ENCODE data around the gene SMTNL2.

The SMTNL2 gene

GRCh38 chr17:4544135-4544950, 40.0 kb upstream of the SMTNL2 start:
- no peaks in the 10 kb centered on the region for H3K9me2 ChIP-seq (replicated peaks; ENCODE audit: insufficient read depth, low read length)
- H4K20me1 ChIP-seq (ENCODE audit: insufficient read depth, low read length) = no peaks in the 10 kb centered on the region
- H3K36me3 ChIP-seq (replicated peaks; ENCODE audit: insufficient read depth, low read length) = peaks cover 3% of the 10 kb centered on the region
- no peak overlapping the region for H3K9ac ChIP-seq (ENCODE audit: low read length)
- no peaks in the 10 kb centered on the region for H3K79me2 ChIP-seq (ENCODE audit: low read length)
- DNase-seq = no peak
- TF ChIP-seq EZH2phosphoT487 (IDR thresholded peaks at IDR 0.05; ENCODE audit: low read length) (no peak), CTCF (IDR thresholded peaks at IDR 0.05; ENCODE audit: low read length) (no peak), EZH2 (optimal IDR thresholded peaks at IDR 0.05; ENCODE audit: low read depth, low read length) (no peak)
- H3K27ac ChIP-seq (ENCODE audit: low read length) = no peak overlapping the region
- H3K4me1 ChIP-seq (ENCODE audit: low read length) = no peaks in the 10 kb centered on the region
- no peaks in the 10 kb centered on the region for H3K27me3 ChIP-seq (replicated peaks; ENCODE audit: insufficient read depth, low read length)
- H3K4me3 ChIP-seq (ENCODE audit: low read length) = no peak overlapping the region
- H3K4me2 ChIP-seq (ENCODE audit: low read depth, low read length) = no peak overlapping the region
- H2AFZ ChIP-seq (ENCODE audit: low read length) = no peak overlapping the region
- H3F3A ChIP-seq (ENCODE audit: insufficient read depth, low read length) = no peaks in the 10 kb centered on the region
- H3K9me3 ChIP-seq (replicated peaks; ENCODE audit: insufficient read depth, low read length) = no peaks in the 10 kb centered on the region

- no peaks in the 10 kb centered on the region for H3K4me1 ChIP-seq (ENCODE audit: low read length)
- H3K4me3 ChIP-seq (ENCODE audit: low read length) = no peak overlapping the region
- no peaks in the 10 kb centered on the region for H3K9me2 ChIP-seq (replicated peaks; ENCODE audit: insufficient read depth, low read length)
- DNase-seq = no peak
- H4K20me1 ChIP-seq (ENCODE audit: insufficient read depth, low read length) = no peaks in the 10 kb centered on the region
- no peak overlapping the region for H3K9ac ChIP-seq (ENCODE audit: low read length)
- H3K27me3 ChIP-seq (replicated peaks; ENCODE audit: insufficient read depth, low read length) = no peaks in the 10 kb centered on the region
- TF ChIP-seq EZH2phosphoT487 (IDR thresholded peaks at IDR 0.05; ENCODE audit: low read length) (no peak), CTCF (IDR thresholded peaks at IDR 0.05; ENCODE audit: low read length) (no peak), EZH2 (optimal IDR thresholded peaks at IDR 0.05; ENCODE audit: low read depth, low read length) (no peak)
- no peaks in the 10 kb centered on the region for H3K9me3 ChIP-seq (replicated peaks; ENCODE audit: insufficient read depth, low read length)
- H3K4me2 ChIP-seq (ENCODE audit: low read depth, low read length) = no peak overlapping the region
- peaks cover 3% of the 10 kb centered on the region for H3K36me3 ChIP-seq (replicated peaks; ENCODE audit: insufficient read depth, low read length)
- H3F3A ChIP-seq (ENCODE audit: insufficient read depth, low read length) = no peaks in the 10 kb centered on the region
- H2AFZ ChIP-seq (ENCODE audit: low read length) = no peak overlapping the region
- no peak overlapping the region for H3K27ac ChIP-seq (ENCODE audit: low read length)
- 0 out of 2 replicates have a peak, but pooled peaks cover 1% of the 10 kb centered on the region for H3K79me2 ChIP-seq (ENCODE audit: low read length)
These were observed 39.4 kb upstream of the SMTNL2 start for GRCh38 chr17:4544951-4545216.

GRCh38 chr17:4545217-4545951, 38.9 kb upstream of the SMTNL2 start:
- no peak for DNase-seq
- no peak overlapping the region for H3K4me2 ChIP-seq (ENCODE audit: low read depth, low read length)
- no peak overlapping the region for H3K27ac ChIP-seq (ENCODE audit: low read length)
- peaks cover 3% of the 10 kb centered on the region for H3K36me3 ChIP-seq (replicated peaks; ENCODE audit: insufficient read depth, low read length)
- no peak overlapping the region for H3K9ac ChIP-seq (ENCODE audit: low read length)
- H3F3A ChIP-seq (ENCODE audit: insufficient read depth, low read length) = no peaks in the 10 kb centered on the region
- H3K79me2 ChIP-seq (ENCODE audit: low read length) = peaks cover 5% of the 10 kb centered on the region
- no peak overlapping the region for H3K4me3 ChIP-seq (ENCODE audit: low read length)
- no peak overlapping the region for H2AFZ ChIP-seq (ENCODE audit: low read length)
- no peaks in the 10 kb centered on the region for H3K27me3 ChIP-seq (replicated peaks; ENCODE audit: insufficient read depth, low read length)
- no peaks in the 10 kb centered on the region for H3K9me2 ChIP-seq (replicated peaks; ENCODE audit: insufficient read depth, low read length)
- H4K20me1 ChIP-seq (ENCODE audit: insufficient read depth, low read length) = no peaks in the 10 kb centered on the region
- no peak for TF ChIP-seq EZH2 (optimal IDR thresholded peaks at IDR 0.05; ENCODE audit: low read depth, low read length)
- H3K9me3 ChIP-seq (replicated peaks; ENCODE audit: insufficient read depth, low read length) = no peaks in the 10 kb centered on the region
- H3K4me1 ChIP-seq (ENCODE audit: low read length) = no peaks in the 10 kb centered on the region

Measured in MM.1S (cell line).